ENCODE results near the gene GHRHR.

Gene GHRHR

GRCh38 chr7:30963842-30964241, at the start of gene GHRHR:
Gene GHRHR, plus strand, starts transcription at chr7:30963953. Its CDS starts 116 bp downstream, at chr7:30964069.
- DNase-seq: no peak

- DNase-seq: no peak
Measured at GRCh38 chr7:30914596-30914995, 49.2 kb upstream of the GHRHR start.

GRCh38 chr7:30915005-30915601, 48.6 kb upstream of the GHRHR start:
- no peak for DNase-seq

- no peak for DNase-seq
Measured at GRCh38 chr7:30915751-30916150, 48.0 kb upstream of the GHRHR start.

GRCh38 chr7:30916255-30916654, 47.5 kb upstream of the GHRHR start:
- DNase-seq: no peak

GRCh38 chr7:30916767-30917166, 47.0 kb upstream of the GHRHR start:
- DNase-seq: no peak

- DNase-seq: no peak
Measured at GRCh38 chr7:30917216-30917893, 46.4 kb upstream of the GHRHR start.

GRCh38 chr7:30918676-30919075, 45.1 kb upstream of the GHRHR start:
- no peak for DNase-seq

- no peak for DNase-seq
Measured at GRCh38 chr7:30920021-30920583, 43.7 kb upstream of the GHRHR start.

GRCh38 chr7:30920584-30921539, 42.9 kb upstream of the GHRHR start:
- no peak for DNase-seq

GRCh38 chr7:30921540-30922401, 42.0 kb upstream of the GHRHR start:
- no peak for DNase-seq

- no peak for DNase-seq
Measured at GRCh38 chr7:30922596-30922995, 41.2 kb upstream of the GHRHR start.

GRCh38 chr7:30923009-30923773, 40.6 kb upstream of the GHRHR start:
- no peak for DNase-seq

- DNase-seq: no peak
Measured at GRCh38 chr7:30923774-30924413, 39.9 kb upstream of the GHRHR start.

- no peak for DNase-seq
Measured at GRCh38 chr7:30924624-30925023, 39.1 kb upstream of the GHRHR start.

- DNase-seq: no peak
Measured at GRCh38 chr7:30925117-30925516, 38.6 kb upstream of the GHRHR start.

- no peak for DNase-seq
Measured at GRCh38 chr7:30925913-30926312, 37.8 kb upstream of the GHRHR start.

GRCh38 chr7:30926313-30926712, 37.4 kb upstream of the GHRHR start:
- no peak for DNase-seq

GRCh38 chr7:30927040-30927439, 36.7 kb upstream of the GHRHR start:
- DNase-seq: no peak

- DNase-seq: no peak
Measured at GRCh38 chr7:30927559-30927958, 36.2 kb upstream of the GHRHR start.

GRCh38 chr7:30928254-30928872, 35.4 kb upstream of the GHRHR start:
- DNase-seq: no peak
